Motor neuron (in vitro differentiated cells): Measurements from ENCODE around the gene SUFU. TPM values are rescaled to one million over a fixed set of nuclear protein-coding genes. Genes with fewer than 3 reads are reported as not detected.

Experiments used
- ATAC-seq, 8 experiments: fragments of 200-7000 bp; cut with Tn5 transposase; replicated peaks in 6 of 8; 2 replicates each; pipeline ENCODE4 v1.8.0; 2021; ENCODE audit warnings: mild to moderate bottlenecking in 8 of 8, moderate library complexity in 8 of 8
- H3K27ac ChIP-seq, 2 donors: fragments of 250-450 bp; sonication (Bioruptor Pico); 2 replicates each; pipeline ENCODE4 v1.9.0; 2021; ENCODE audit warnings: antibody characterized with exemption in 2 of 2, mild to moderate bottlenecking in 2 of 2, moderate library complexity in 1 of 2
- H3K4me1 ChIP-seq, 2 donors: fragments of 250-450 bp; sonication (Bioruptor Pico); replicated peaks in 1 of 2; 2 replicates each; pipeline ENCODE4 v1.6.1; 2021; ENCODE audit warnings: antibody characterized with exemption in 2 of 2, mild to moderate bottlenecking in 2 of 2, moderate library complexity in 1 of 2
- H3K4me3 ChIP-seq, 5 donors: fragments of 250-450 bp; sonication (Bioruptor Pico); 2 replicates each; pipeline ENCODE4 v1.9.0; 2021; ENCODE audit warnings: antibody characterized with exemption in 5 of 5, mild to moderate bottlenecking in 5 of 5, moderate library complexity in 4 of 5
- WGBS, 10 experiments: fragments of 450-650 bp; shearing (Covaris generic); methylation state at CpG; one replicate each; pipeline ENCODE4 v1.0.0; 2022; 5-methylcytosine and 5-hydroxymethylcytosine counted together
- in situ Hi-C, 9 experiments: fragments of 400-800 bp; cut with MboI; loops; one replicate each; pipeline ENCODE4 v1.15.0; 2021; ENCODE audit warnings: low sequenced_read_pairs in 9 of 9, low pct_unique_long_range_greater_than_20kb in 2 of 9; ENCODE audit not compliant: unreplicated experiment in 9 of 9
- total RNA-seq, 8 experiments: library from RNA; unstranded; fragments of 300-600 nt; gene quantifications; 2 replicates each; pipeline versions ENCODE4 v1.2.3 to v1.2.4, GENCODE V29; 2022

SUFU gene
- total RNA-seq, 8 experiments from 2014 or later = 2.9 to 9.7 (median 4.8) TPM

GRCh38 chr10:102505462-102506115, 1.8 kb downstream of the SUFU start:
- 42 to 100% (median 75%) methylated on average over 1 to 4 of the region's 10 CpGs; no CpG with 5 or more reads in 1 of the 10 experiments for WGBS, 10 experiments
- Histone ChIP-seq H3K4me1 (peaks cover 0 to 5% of the 10 kb centered on the region in 2 donors), H3K4me3 (peak overlapping the region in 1 of 5 donors; percentile 86), H3K27ac (no peak overlapping the region)
- ATAC-seq = no peak
- in situ Hi-C loops = loop anchor here in 1 of 9 experiments (10.0 kb wide), 1 partner anchor 79 kb away; no protein-coding TSS in a partner anchor

GRCh38 chr10:102507521-102507920, 3.7 kb downstream of the SUFU start:
- Histone ChIP-seq H3K4me3 (no peak overlapping the region), H3K4me1 (peaks cover 0 to 5% of the 10 kb centered on the region in 2 donors), H3K27ac (no peak overlapping the region)
- 75 to 100% (median 91%) methylated on average over 1 to 3 of the region's 3 CpGs for WGBS, 10 experiments
- no peak for ATAC-seq
- in situ Hi-C loops = loop anchor here in 1 of 9 experiments (10.0 kb wide), 1 partner anchor 77 kb away; no protein-coding TSS in a partner anchor

- no peak overlapping the region for H3K27ac ChIP-seq
- no peak for ATAC-seq
- no peak overlapping the region for H3K4me3 ChIP-seq
- peaks cover 0 to 5% of the 10 kb centered on the region in 2 donors for H3K4me1 ChIP-seq
- WGBS, 10 experiments = 0 to 100% (median 100%) methylated on average over 1 of the region's 1 CpG; no CpG with 5 or more reads in 5 of the 10 experiments
- in situ Hi-C loops = loop anchor here in 1 of 9 experiments (10.0 kb wide), 1 partner anchor 76 kb away; no protein-coding TSS in a partner anchor
Observed at GRCh38 chr10:102508506-102508905, 4.7 kb downstream of the SUFU start.

- WGBS, 10 experiments = 80 to 100% (median 100%) methylated on average over 1 to 2 of the region's 2 CpGs; no CpG with 5 or more reads in 5 of the 10 experiments
- in situ Hi-C loops = loop anchor here in 1 of 9 experiments (10.0 kb wide), 1 partner anchor 75 kb away; no protein-coding TSS in a partner anchor
- no peak overlapping the region for H3K27ac ChIP-seq
- H3K4me1 ChIP-seq = peaks cover 0 to 5% of the 10 kb centered on the region in 2 donors
- ATAC-seq = no peak
- H3K4me3 ChIP-seq = no peak overlapping the region
Observed at GRCh38 chr10:102509387-102509786, 5.6 kb downstream of the SUFU start.

- no peak overlapping the region for H3K4me3 ChIP-seq
- H3K27ac ChIP-seq = no peak overlapping the region
- in situ Hi-C loops = no loop called here
- 75 to 100% (median 99%) methylated on average over 2 to 5 of the region's 6 CpGs; no CpG with 5 or more reads in 2 of the 10 experiments for WGBS, 10 experiments
- H3K4me1 ChIP-seq = no peaks in the 10 kb centered on the region
- no peak for ATAC-seq
Observed at GRCh38 chr10:102511583-102512274, 8.0 kb downstream of the SUFU start.

GRCh38 chr10:102514487-102515311, 10.9 kb downstream of the SUFU start:
- H3K4me1 ChIP-seq = no peaks in the 10 kb centered on the region
- no peak overlapping the region for H3K27ac ChIP-seq
- H3K4me3 ChIP-seq = no peak overlapping the region
- ATAC-seq = no peak
- in situ Hi-C loops = no loop called here
- WGBS, 10 experiments = 53 to 94% (median 78%) methylated on average over 2 to 7 of the region's 12 CpGs; no CpG with 5 or more reads in 2 of the 10 experiments

- H3K27ac ChIP-seq = no peak overlapping the region
- WGBS, 10 experiments = 60 to 100% (median 96%) methylated on average over 1 to 3 of the region's 3 CpGs; no CpG with 5 or more reads in 5 of the 10 experiments
- in situ Hi-C loops = no loop called here
- H3K4me1 ChIP-seq = no peaks in the 10 kb centered on the region
- ATAC-seq = no peak
- no peak overlapping the region for H3K4me3 ChIP-seq
Observed at GRCh38 chr10:102515724-102516123, 12.0 kb downstream of the SUFU start.

- no peak for ATAC-seq
- H3K4me3 ChIP-seq = no peak overlapping the region
- no peaks in the 10 kb centered on the region for H3K4me1 ChIP-seq
- no peak overlapping the region for H3K27ac ChIP-seq
- in situ Hi-C loops = no loop called here
- WGBS, 10 experiments = 83 to 100% (median 100%) methylated on average over 2 to 3 of the region's 3 CpGs; no CpG with 5 or more reads in 6 of the 10 experiments
Observed at GRCh38 chr10:102517553-102517952, 13.8 kb downstream of the SUFU start.

- Histone ChIP-seq H3K4me1 (no peaks in the 10 kb centered on the region), H3K27ac (no peak overlapping the region), H3K4me3 (no peak overlapping the region)
- WGBS, 10 experiments = 46 to 100% (median 96%) methylated on average over 2 to 12 of the region's 12 CpGs; no CpG with 5 or more reads in 2 of the 10 experiments
- no peak for ATAC-seq
- in situ Hi-C loops = no loop called here
Observed at GRCh38 chr10:102519246-102519825, 15.6 kb downstream of the SUFU start.

GRCh38 chr10:102522874-102523249, 19.1 kb downstream of the SUFU start:
- no peak for ATAC-seq
- no peak overlapping the region for H3K27ac ChIP-seq
- H3K4me3 ChIP-seq = no peak overlapping the region
- in situ Hi-C loops = no loop called here
- no peaks in the 10 kb centered on the region for H3K4me1 ChIP-seq
- WGBS, 10 experiments = 80 to 100% (median 100%) methylated on average over 1 of the region's 1 CpG; no CpG with 5 or more reads in 5 of the 10 experiments

GRCh38 chr10:102523250-102524029, 19.7 kb downstream of the SUFU start:
- WGBS, 10 experiments = 55 to 100% (median 81%) methylated on average over 1 to 5 of the region's 7 CpGs; no CpG with 5 or more reads in 3 of the 10 experiments
- in situ Hi-C loops = no loop called here
- Histone ChIP-seq H3K4me3 (no peak overlapping the region), H3K4me1 (no peaks in the 10 kb centered on the region), H3K27ac (no peak overlapping the region)
- no peak for ATAC-seq

GRCh38 chr10:102524746-102525145, 21.0 kb downstream of the SUFU start:
- in situ Hi-C loops = no loop called here
- ATAC-seq = no peak
- 83 to 100% (median 93%) methylated on average over 2 to 4 of the region's 4 CpGs; no CpG with 5 or more reads in 3 of the 10 experiments for WGBS, 10 experiments
- H3K27ac ChIP-seq = no peak overlapping the region
- H3K4me1 ChIP-seq = no peaks in the 10 kb centered on the region
- H3K4me3 ChIP-seq = no peak overlapping the region
